HG02884 (cell line): ENCODE data around the gene TFAP2C.
"Not testable (repeated sequence)": the region's sequence is repeated elsewhere in the genome, so short reads cannot be mapped to it uniquely, and the experiment has no call there.

ENCODE experiments used
- ATAC-seq: cut with Tn5 transposase; IDR thresholded peaks from one replicate; pipeline ENCODE4 v1.9.1; 2021; ENCODE audit warnings: mild to moderate bottlenecking, moderate library complexity; ENCODE audit not compliant: unreplicated experiment

The TFAP2C gene

DNA sequence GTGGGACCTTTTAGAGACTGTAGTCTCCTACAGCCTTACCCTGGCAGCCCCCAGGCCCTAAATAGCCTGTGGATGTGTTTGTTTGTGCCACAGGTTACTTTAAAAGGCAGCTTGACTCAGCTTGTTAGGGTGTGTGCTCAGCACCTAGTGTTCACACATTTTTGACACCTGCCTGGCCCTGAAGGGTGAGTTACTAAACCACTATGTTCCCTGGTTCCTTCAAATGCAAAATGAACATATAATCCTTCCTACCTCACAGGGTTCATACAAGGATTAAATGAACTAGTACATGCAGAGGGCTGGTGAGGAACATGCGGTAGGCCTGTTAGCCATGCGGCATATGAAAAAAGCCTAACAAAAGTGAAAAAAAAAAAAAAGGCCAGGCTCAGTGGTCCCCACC, 14.9 kb upstream of the TFAP2C start:
- no peak for ATAC-seq

DNA sequence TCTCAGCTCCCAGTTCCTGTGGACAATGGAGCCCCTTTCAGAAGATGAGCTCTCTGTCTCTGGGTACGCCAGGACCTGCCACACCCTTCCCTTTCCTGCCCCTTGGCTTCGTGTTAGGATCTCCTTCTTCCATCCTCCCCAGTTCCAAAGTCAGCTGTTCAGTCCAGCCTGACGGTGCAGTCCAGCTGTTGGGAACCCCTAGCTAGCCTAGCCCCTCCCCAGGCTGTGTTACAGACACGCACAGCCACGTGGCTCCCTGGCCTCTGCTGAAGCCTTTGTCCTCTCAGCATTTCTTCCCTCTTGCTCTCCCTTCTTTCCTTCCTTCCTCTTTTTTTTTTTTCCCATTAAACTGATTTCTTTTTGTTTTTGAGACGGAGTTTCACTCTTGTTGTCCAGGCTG, 12.4 kb upstream of the TFAP2C start:
- no peak for ATAC-seq

DNA sequence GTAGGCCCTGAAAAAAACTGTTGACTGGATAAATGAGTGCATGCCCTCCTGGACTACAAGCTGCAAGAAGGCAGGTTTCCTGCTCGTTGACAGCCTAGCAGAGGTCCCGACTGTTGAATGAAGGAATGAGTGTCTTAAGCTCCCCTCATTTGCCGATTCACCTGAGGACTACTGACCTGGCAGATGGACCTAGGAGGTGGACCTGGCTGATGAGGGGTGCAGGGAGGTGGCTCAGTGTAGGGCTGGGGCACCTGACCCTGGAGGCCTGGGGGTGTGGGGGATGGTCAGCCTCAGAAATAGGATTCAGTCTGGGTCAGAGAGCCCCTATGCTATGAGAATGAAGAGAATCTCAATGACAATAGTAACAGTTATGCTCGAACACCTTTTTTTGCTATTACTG, 11.6 kb upstream of the TFAP2C start:
- ATAC-seq, result no peak

DNA sequence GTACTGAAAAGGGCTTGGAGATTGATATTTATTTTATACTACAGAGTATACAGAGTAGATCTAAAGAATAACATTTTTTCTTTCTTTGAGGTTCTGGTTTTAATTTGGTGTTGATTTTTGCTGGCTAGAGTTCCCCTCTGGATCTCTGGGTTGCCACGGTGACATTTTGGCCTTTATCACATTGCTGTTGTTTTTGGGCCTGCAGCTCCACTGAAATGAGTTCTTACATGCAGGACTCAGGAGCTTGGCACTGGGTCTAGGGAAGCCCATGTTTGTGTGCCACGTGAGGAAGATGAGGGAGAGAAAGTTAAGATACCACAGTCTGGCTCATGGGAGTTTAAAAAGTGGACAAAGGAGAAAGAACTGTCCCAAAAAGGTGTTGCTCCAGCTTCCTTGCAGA, 7.4 kb upstream of the TFAP2C start:
- ATAC-seq, result no peak

DNA sequence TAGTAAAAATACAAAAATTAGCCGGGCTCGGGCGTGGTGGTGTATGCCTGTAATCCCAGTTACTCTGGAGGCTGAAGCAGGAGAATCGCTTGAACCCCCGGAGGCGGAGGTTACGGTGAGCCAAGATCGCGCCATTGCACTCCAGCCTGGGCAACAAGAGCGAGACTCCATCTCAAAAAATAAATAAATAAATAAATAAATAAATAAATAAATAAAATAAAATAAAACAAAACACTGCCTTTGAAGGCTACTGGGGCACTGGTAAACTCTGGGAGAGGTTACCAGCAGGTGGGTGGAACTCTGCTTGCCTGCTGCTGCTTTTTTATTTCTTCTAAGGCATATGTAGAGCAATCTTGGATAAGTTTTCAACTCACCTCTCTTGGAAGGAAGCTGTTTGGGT, 5.2 kb upstream of the TFAP2C start:
- ATAC-seq, result not testable (repeated sequence)

DNA sequence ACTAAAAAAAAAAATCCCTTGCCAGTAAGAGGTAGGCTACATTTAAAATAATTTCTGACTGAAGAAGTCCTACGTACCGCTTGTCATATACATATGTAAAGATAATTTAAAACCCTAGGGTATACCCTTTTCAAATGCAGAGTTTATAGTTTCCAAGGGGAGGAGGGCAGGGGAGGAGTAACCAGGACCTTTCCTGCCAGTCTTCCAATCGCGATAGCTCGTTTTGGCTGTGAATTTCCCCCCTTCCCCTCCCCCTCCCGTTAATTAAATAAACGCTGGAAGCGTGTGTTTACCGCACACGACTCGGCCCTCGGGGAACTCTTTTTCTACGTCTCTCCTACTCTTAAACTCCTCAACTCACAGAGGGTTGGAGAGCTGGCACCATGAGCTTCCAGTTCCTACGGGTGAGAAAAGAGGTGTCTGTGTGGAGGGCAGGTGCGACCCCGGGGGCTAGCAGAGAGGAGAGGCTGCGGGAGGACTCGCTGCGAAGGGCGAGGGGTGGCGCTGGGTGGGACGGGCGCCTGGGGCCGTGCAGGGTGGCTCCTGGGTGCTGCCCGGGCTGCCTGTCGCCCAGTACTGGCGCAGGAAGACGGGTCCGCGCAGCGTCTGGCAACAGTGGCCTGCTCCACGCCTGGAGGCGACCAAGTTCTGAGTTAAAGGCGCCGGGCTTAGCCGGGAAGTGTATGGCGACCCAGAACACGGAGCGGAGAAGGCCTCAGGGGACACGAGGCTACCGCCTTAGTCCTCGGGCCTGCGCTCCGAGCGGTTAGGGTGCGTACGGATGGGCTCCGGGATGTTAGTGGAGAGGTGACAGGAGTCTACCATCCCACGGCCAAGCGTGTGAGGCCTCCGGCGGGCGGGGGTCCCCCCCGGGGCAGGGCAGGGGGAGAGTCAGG, 4.1 kb upstream of the TFAP2C start:
- ATAC-seq, result no peak

DNA sequence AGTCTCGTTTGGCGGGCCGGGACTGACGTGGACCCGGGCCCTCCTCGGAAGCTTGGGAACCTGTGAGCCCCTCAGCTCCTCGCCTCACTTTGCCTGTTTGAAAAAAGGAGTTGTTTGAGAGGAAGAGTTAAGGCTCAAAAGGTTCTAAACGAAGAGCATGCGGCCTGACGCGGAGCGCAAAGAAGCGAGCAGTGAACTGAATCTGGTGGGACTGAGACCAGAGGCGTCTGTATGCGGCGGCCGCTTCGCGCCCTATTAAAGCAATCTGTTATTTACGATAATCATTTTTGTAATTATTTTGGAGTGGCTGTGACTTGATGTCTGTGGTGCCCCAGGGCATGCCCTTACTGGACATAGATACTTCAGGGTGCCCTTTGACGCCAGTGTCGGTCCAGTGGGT, 3.3 kb upstream of the TFAP2C start:
- no peak for ATAC-seq

DNA sequence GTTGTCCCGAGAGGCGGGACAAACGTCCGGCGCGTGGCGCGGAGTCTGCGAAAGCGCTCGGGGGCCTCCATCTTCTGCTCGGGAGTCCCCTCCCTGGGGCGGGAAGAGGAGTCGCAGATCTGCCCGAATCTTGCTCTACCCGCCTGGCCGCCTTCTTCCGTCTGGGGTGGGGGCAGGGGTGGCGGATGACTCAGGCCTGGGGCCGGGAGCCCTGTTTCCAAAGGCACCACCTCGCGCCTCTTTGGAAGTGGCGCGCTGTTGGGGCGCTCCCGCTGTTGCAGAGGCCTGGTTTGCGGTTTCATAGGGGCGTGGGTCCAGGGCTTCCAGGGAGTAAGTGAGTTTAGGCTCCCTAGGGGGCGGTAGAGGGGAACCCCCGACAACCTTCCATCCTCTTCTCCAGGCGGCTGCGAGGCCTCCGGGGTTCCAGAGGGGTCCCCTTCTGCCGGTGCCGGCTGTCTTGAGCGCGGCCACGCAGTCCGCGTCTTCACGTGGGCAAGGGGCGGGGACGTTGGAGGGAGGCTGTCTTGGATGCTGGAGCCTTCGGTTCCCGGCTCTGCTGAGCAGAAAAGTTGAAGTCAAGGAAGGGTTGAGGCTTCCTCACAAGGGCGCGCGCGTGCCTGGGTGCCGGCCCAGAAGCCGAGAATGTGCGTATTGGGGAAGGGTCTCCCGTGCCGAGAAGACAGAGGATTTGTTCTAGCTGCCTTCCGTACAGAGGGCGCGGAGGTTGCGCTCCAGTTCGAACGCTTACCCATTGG, 2.6 kb upstream of the TFAP2C start:
- ATAC-seq, result no peak

DNA sequence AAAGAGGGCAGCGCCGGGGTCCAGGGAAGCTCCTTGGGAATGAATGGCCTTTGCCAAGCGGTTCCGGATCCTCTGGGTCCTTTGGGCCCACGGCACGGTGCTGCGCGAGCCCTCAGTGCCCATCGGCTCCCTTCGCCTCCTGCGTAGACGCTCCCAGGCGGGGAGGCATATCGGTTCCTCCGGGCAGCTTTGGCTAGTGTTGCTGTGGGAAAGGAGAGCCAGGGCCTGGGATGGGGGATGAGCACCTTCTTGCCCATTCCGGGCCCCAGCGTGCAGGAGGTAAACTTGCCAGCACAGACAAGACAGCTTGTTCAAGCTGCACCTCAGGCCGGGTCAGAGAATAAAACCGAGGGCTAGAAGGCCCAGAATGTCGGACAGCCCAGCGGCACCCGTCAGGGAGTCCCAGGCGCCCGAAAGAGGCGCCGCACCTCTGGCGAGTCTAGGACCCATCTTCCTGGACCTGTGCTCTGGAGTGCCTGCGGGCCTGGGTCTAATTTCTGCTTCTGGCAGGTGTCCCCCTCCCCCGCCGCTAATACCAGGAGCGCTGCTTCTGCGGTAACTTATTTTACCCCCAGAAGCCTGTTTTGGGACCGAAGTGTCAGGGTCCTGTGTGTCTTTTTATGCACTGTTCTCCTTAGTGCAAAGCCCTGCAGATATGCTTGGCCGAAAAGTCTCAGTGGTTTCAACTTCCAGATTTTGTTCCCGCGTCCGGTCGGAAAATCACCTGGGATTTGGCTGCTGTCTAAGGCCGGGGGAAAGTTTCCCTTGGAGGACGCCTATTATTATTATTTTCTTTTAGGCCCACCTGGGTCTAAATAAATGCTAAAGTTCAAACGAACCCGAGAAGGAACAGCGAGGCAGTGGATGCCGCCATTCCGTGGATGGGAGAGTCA, 1.7 kb upstream of the TFAP2C start:
- no peak for ATAC-seq

DNA sequence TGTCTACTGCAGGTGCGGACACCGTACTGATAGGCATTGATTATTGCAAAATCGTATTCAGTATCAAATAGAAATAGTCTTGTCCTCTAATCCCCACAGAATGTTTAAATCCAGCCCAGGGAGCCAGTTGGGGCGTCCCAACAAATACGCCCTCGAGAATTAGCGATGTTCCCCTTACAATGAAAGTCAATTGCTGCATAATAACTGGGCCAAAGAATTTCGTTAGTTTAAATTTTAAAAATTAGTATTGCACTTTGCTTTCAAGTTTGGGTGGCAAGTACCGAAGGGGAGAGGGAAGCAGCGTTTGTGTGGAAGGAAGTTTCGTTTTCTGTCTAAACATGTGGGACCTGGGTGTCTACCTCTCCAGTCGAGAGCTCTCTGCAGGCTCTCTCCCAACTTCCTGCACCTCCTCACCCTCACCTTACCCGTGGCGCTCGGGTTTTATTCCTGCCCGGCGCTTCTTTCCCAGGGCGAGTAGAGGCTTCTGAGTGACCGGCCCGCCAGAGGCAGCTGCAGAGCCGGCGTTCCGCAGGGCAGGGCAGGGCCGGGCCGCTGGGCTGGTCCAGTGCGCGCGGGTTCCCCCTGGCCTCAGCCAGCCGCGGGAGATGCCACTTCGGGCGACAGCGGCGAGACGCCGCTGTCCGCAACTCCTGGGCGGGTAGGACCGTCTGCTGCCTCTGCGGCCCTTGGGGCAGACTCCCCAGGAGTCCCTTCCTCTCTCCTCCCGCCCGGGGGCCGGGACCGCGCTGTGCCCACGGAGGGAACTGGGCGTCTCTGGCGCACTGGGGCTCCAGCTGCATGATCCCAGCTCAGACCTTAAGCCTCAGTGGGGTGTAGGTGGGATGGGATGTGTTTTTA, 862 bp upstream of the TFAP2C start:
- no peak for ATAC-seq

DNA sequence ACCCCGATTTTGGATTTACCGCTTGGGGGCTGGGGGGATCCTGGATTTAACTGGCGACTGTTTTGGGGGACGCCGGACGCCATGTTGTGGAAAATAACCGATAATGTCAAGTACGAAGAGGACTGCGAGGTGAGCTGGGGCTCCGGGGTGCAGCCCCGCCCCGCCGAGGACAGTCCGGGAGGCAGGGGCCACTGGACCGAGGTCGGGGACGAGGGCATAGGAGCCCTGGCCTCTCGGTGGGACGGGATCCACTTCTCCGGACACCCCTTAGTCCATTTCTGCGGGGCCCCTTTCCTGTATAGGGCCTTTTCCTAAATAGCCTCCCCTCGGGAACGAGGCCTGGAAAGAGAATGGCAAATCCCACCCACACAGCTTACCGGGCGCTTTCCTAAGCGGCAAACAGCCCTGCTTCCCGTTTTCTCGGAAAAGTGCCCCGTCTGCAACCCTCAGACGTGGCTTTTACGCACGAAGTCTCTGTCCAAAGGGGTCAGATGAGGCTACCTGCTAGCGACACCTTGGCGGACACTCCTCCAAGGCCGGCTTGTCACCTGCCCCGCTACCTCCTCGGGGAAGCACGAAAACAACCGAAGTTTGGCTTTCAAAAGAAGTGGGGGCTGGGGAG, 469 bp downstream of the TFAP2C start:
- no peak for ATAC-seq

DNA sequence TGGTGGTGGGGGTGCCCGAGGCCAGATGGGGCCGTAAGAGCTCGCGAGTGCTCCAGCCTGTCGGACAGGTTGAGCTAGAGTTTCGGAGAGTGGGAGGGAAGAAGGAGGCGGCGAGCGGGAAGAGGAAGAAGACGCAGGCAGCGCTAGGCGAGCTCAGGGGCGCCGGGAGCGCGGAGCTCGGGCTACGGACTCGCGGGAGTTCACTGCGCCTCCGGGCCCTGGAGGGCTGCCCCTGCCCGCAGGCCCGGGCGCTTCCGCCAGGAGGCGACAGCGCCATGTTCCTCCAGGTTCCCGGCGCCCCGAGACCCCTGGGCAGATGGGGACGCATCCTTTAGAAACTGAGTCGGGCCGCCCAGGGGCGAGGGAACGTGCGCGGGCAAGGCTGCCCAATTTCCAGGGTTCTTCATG, 984 bp downstream of the TFAP2C start:
- no peak for ATAC-seq

DNA sequence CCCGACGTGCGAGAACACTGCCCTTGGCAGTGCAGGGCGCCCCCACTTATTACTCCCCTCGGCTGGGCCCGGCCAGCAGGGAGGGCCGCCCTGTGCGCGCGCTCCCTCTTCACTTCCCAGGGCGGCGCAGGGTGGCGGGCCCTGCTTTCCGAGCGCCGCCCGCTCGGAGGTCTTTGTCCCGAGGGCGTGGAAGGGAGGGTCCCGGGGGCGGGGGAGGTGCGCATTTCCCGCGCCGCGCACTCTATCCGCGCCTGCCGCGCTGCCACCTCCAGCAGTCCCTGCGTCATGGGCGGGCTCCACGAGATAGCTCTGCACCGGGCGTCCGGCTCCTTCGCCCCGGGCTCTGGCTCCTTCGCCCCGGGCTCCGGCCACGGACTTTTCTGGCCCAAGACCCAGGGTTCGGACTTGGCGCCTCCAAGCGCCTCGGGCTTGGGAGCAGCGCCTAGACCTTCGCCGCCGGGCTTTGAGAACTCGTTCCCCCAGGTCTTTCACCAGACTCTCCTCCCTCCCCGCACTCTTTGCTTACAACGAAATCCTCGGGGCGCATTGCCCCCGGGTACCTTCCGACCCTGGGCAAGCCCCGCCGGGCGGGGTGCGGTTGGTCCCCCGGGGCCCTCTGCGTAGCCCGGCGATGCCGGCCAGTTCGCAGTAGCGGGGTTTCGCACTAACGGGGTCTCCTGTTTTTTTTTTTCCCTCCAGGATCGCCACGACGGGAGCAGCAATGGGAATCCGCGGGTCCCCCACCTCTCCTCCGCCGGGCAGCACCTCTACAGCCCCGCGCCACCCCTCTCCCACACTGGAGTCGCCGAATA, 1.6 kb downstream of the TFAP2C start:
- no peak for ATAC-seq

DNA sequence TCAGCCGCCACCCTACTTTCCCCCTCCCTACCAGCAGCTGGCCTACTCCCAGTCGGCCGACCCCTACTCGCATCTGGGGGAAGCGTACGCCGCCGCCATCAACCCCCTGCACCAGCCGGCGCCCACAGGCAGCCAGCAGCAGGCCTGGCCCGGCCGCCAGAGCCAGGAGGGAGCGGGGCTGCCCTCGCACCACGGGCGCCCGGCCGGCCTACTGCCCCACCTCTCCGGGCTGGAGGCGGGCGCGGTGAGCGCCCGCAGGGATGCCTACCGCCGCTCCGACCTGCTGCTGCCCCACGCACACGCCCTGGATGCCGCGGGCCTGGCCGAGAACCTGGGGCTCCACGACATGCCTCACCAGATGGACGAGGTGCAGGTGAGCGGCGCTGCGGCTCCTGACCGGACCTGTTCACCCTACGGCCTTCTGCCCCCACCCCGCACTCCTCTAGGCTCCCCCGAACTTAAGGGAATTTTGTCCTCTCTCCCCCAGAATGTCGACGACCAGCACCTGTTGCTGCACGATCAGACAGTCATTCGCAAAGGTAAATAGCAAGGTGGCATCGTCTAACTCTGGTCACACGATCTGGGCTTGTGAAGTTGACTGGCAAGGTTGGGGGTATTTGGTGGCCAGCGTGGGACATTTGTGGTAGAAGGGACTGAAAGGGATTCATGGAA, 2.3 kb downstream of the TFAP2C start:
- ATAC-seq, result no peak

DNA sequence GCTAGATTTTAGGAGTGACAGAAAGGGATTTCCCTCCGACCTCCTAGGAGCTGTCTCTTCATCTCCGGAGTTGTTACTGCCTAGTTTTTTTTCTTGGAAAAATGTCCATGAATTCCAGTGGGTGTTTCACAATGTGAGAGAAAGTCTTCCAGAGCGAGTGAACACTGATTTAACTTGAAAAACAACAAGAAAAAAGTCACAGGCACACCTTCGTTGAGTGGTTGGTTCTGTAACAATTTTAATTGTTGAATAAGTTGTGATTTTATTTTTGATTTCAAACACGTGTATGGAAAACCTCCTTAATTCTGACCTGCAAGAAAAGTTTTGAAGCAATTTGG, 2.9 kb downstream of the TFAP2C start:
- ATAC-seq, result no peak

DNA sequence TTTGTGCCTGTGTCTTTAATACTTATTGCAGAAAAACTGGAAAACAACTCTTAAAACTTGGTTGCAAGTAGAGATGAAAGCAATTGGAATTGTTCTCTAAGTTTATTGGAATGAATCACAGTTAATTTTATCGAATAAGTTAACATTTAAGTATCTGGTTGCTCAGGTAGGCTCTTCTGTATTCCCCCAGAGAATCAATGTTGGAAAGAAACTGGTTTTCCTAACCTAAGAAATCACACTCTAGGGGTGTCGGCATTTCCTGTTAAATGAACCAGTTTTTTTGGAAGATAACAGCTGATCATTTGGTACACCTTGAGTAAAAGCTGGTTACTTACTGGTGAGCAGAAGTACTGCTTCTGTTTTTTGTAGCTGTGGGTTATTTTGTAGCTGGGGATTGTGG, 5.2 kb downstream of the TFAP2C start:
- ATAC-seq, result no peak

DNA sequence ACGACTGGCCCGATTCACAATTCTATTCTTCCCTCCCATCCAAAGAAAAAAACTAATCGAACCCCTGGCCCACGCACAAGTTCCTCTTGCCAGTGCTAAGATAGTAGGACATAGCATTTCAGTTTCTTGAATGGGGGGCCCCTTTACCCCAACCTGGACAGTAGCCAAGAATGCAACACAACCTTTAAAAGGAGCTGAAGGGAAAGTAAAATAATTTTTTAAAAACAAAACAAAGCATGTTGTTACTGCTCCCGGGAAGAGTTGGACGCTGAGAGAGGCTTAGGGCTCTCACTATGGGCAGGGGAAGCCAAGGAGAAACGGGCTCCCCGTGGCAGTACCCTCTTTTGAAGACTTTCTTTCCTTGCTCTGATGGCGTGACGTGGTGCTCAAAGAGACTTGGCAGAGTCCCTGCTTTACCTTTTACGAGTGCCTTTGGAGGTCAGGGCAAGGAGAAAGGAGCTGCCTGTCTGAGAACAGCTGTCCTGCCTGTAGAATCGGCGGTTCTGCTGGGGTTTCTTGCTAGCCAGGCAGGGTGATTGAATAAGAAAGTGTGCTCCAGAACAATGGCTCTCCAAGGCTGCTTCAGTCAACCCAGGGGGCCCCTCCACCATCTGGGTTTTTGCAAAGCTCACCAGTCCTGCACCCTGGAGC, 5.8 kb downstream of the TFAP2C start:
- no peak for ATAC-seq

DNA sequence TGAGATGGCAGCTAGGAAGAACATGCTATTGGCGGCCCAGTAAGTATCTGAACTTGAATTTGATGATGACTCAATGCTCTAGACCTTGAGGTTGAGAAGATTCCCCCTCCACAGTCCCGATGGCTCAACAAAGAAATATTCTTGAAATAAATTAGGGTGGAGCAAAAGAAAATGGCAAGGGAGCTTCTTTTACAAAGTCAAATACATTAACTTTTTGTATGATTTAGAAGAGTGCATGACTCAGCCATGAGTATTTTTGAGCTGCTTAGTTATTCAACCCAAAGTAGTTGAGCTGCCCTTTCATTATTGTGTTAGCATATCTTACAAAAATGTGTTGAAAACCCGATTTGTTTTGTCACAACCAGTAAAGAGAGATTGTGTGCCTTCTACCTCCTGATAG, 7.6 kb downstream of the TFAP2C start:
- ATAC-seq, result no peak
